AG09319 (cell line): Measurements from ENCODE around the gene PPA1.
"Not testable (repeated sequence)": the region's sequence is repeated elsewhere in the genome, so short reads cannot be mapped to it uniquely, and the experiment has no call there.

ENCODE experiments used
- DNase-seq: peaks from one replicate; pipeline ENCODE4 v3.0.0-alpha.2; 2010; ENCODE audit warnings: low read depth; ENCODE audit errors: extremely low read depth
- TF ChIP-seq, protein P1 (sequence below): IDR thresholded peaks from 2 replicates; pipeline ENCODE4 v1.5.1; 2011; ENCODE audit warnings: low read depth, mild to moderate bottlenecking, inconsistent platforms, low read length, moderate library complexity

The PPA1 gene

DNA sequence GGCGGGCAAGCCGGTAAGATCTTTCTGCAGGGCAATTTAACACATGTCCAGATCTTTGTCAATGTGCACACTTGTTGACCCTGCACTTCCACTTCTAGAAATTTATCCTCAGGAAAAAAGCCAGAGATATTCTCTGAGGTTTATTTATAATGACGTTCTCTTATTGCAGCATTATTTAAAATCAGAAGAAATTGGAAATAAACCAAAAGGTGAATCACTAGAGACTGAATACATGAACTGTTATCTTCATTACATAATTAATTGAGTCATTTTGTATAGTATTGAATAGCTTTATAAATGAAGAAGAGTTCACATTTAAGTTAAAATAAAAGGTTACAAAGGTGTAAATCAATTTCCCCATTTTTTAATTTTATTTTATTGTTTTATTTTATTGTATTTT is 46.7 kb downstream of the PPA1 start:
- TF ChIP-seq, protein P1, sequence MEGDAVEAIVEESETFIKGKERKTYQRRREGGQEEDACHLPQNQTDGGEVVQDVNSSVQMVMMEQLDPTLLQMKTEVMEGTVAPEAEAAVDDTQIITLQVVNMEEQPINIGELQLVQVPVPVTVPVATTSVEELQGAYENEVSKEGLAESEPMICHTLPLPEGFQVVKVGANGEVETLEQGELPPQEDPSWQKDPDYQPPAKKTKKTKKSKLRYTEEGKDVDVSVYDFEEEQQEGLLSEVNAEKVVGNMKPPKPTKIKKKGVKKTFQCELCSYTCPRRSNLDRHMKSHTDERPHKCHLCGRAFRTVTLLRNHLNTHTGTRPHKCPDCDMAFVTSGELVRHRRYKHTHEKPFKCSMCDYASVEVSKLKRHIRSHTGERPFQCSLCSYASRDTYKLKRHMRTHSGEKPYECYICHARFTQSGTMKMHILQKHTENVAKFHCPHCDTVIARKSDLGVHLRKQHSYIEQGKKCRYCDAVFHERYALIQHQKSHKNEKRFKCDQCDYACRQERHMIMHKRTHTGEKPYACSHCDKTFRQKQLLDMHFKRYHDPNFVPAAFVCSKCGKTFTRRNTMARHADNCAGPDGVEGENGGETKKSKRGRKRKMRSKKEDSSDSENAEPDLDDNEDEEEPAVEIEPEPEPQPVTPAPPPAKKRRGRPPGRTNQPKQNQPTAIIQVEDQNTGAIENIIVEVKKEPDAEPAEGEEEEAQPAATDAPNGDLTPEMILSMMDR: no peak
- no peak for DNase-seq

DNA sequence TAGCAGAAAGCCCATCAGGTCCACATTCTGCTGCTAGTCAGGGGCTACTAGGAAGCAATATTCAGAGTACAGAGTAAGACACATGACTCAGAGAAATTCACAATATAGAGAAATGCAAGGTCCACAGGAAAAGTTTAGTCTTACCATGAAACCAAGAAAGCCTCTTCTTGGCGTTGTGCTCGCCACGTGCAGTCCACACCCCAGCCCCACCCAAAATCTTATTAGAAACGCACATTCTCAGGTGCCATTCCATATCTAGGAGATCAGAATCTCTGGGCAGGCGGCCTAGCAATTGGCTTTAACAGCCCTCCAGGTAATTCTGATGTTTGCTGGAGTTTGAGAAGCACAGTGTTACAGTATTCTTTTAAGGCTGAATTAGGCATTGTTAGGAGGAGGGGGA is 47.1 kb downstream of the PPA1 start:
- TF ChIP-seq, protein P1: no peak
- no peak for DNase-seq

DNA sequence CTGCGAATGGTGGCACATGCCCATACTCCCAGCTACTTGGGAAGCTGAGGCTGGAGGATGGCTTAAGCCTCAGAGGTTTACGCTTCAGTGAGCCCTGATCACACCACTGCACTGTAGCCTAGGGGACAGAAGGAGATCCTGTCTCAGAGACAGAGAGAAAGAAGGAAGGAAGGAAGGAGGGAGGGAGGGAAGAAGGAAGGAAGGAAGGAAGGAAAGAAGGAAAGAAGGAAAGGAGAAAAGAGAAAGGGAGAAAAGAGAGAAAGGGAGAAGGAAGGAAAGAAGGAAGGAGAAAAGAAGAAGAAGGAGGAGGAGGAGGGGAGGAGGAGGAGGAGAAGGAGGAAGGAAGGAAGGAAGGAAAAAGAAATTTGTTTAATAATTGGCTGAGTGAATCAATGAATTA is 49.9 kb downstream of the PPA1 start:
- TF ChIP-seq, protein P1: no peak
- DNase-seq: no peak

DNA sequence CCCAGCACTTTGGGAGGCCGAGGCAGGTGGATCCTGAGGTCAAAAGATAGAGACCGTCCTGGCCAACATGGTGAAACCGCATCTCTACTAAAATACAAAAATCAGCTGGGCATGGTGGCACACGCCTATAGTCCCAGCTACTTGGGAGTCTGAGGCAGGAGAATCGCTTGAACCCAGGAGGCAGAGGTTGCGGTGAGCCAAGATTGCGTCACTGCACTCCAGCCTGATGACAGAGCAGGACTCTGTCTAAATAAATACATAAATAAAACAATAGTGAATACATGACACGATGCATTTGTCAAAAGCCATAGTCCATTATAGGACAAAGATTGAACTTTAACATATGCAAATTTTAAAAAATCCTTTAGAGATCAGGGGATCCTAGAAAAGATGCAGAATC is 54.0 kb downstream of the PPA1 start:
- not testable (repeated sequence) for DNase-seq

DNA sequence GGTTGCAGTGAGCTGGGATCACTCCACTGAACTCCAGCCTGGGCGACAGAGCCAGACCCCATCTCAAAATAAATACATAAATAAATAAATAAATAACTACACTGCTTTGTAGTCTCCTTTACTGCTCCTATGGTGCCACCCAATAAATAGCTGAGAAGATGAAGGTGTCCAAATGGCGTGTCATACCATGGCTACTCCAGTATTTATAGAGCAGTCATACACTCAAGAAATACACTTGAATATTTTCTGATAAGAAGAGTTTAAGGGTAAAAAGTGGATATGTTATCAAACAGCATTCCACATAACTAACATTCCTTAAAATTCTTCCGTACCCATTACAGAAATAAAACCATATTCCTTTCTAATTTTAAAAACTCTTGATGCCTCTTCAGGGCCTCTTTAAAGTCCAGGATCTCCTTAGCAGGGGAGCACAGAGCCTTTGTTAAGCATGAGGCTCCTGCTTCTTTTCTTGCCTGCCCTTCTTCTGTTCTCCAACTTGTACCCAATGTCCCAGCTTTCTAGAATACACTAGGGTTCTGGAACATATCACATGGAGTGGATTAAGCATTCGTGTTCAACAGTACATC is 55.0 kb downstream of the PPA1 start:
- no peak for DNase-seq
- TF ChIP-seq, protein P1: no peak

DNA sequence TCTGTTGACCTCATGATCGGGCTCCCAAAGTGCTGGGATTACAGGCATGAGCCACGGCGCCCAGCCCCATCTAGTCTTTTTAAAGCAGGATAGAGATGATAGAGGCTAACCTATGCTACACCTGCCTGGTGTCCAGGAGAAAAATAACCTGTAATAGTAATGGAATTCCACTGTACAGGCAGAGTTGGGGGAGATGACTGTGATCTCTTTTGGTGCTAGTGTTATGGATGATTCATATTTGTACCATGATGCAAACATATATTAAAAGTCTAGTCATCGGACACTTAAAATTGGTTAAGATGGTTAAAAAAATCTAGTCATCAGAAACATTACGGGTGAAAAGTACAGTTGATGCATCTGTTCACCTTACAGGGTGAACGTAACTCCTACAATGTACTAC is 56.8 kb downstream of the PPA1 start:
- DNase-seq: no peak
- TF ChIP-seq, protein P1: no peak

DNA sequence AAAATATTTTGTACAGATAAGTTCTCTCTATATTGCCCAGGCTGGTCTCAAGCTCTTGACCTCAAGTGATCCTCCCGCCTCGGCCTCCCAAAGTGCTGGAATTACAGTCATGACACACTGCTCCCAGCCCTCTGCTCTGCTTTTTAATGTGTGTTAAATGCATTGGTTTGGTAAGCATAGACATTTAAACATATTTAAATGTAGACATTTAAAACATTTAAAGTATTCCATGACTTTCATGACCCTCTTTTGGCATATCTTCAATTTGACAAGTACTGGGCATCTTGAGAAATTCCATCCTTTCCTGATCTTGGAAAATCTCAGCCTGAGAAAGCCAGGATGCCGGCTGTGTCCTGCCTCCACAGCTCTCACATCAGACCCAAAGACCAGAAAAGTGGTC is 57.7 kb downstream of the PPA1 start:
- DNase-seq: no peak

More for the DNA sequence above, 57.7 kb downstream of the PPA1 start:
- TF ChIP-seq, protein P1: no peak
